Calu3 (cell line): ENCODE results near the gene HOATZ. TPM values are rescaled to one million over a fixed set of nuclear protein-coding genes. Genes with fewer than 3 reads are reported as not detected.

Source experiments
- BruUV-seq: library from RNA; stranded (reverse); fragments of 400-500 nt; replicated peaks from 2 replicates; lab custom pipeline; 2021; lab: Mats Ljungman, UMichigan
- CTCF ChIA-PET: fragments of 300-600 bp; sonication (Branson Sonifier 250); formaldehyde crosslinking; loops from one replicate; lab custom pipeline; 2022; ENCODE audit warnings: antibody characterized with exemption; lab: Charles Lee
- DNase-seq: peaks from one replicate; pipeline ENCODE4 v3.0.0; 2022
- H3K27ac Mint-ChIP-seq: one replicate; pipeline ENCODE4 v1.8.0; 2022; ENCODE audit warnings: mixed read lengths; ENCODE audit not compliant: unreplicated experiment
- H3K27me3 Mint-ChIP-seq: one replicate; pipeline ENCODE4 v1.8.0; 2022; ENCODE audit warnings: mixed read lengths; ENCODE audit not compliant: unreplicated experiment
- H3K36me3 Mint-ChIP-seq: one replicate; pipeline ENCODE4 v1.8.0; 2022; ENCODE audit warnings: mild to moderate bottlenecking, moderate library complexity, mixed read lengths; ENCODE audit not compliant: insufficient read depth, unreplicated experiment
- H3K4me1 Mint-ChIP-seq: one replicate; pipeline ENCODE4 v1.8.0; 2022; ENCODE audit warnings: mild to moderate bottlenecking, low read depth, mixed read lengths; ENCODE audit not compliant: unreplicated experiment
- H3K4me3 Mint-ChIP-seq: one replicate; pipeline ENCODE4 v1.8.0; 2022; ENCODE audit warnings: mild to moderate bottlenecking, low read depth, moderate library complexity, mixed read lengths; ENCODE audit not compliant: unreplicated experiment
- H3K9me3 Mint-ChIP-seq: one replicate; pipeline ENCODE4 v1.8.0; 2022; ENCODE audit warnings: low read depth, mixed read lengths; ENCODE audit not compliant: unreplicated experiment
- intact Hi-C: fragments of 100-400 bp; cut with micrococcal nuclease; formaldehyde crosslinking; loops from one replicate; pipeline ENCODE4 v1.10.0; 2022; ENCODE audit not compliant: unreplicated experiment
- total RNA-seq: library from RNA; stranded (reverse); gene quantifications from 2 replicates; pipeline ENCODE4 v1.2.3, GENCODE V29; 2022
- TF ChIP-seq, protein P1 (sequence below): fragments of 200-600 bp; IDR thresholded peaks from one replicate; pipeline ENCODE4 v1.8.0; 2022; ENCODE audit warnings: antibody characterized with exemption; ENCODE audit not compliant: unreplicated experiment

The HOATZ gene
- total RNA-seq, 1 experiment from 2014 or later = not detected

DNA sequence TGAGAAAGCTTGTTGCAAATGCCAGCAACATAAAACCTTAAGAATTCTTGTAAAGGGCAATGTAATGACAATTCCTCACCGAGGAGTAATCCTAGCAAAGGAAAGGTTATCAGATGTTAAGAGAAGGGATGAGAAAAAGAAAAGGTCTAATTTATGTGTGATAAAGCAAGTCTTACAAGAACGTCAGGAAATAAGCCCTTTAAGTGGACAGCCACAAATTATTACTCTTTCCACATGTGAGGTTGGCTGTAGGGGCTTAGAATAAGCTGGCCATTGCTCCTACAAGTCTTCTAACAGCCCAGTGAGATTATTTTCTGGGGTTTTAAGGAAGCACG lies 35.3 kb downstream of the HOATZ start:
- no peak for DNase-seq
- CTCF ChIA-PET = no interaction called here
- no peak overlapping the region for H3K27ac Mint-ChIP-seq
- H3K36me3 Mint-ChIP-seq = no peaks in the 10 kb centered on the region
- intact Hi-C loops = no loop called here
- H3K4me3 Mint-ChIP-seq = no peak overlapping the region
- H3K4me1 Mint-ChIP-seq = no peaks in the 10 kb centered on the region
- BruUV-seq = no TSS peak
- no peaks in the 10 kb centered on the region for H3K27me3 Mint-ChIP-seq
- H3K9me3 Mint-ChIP-seq = no peaks in the 10 kb centered on the region
- TF ChIP-seq, protein P1, sequence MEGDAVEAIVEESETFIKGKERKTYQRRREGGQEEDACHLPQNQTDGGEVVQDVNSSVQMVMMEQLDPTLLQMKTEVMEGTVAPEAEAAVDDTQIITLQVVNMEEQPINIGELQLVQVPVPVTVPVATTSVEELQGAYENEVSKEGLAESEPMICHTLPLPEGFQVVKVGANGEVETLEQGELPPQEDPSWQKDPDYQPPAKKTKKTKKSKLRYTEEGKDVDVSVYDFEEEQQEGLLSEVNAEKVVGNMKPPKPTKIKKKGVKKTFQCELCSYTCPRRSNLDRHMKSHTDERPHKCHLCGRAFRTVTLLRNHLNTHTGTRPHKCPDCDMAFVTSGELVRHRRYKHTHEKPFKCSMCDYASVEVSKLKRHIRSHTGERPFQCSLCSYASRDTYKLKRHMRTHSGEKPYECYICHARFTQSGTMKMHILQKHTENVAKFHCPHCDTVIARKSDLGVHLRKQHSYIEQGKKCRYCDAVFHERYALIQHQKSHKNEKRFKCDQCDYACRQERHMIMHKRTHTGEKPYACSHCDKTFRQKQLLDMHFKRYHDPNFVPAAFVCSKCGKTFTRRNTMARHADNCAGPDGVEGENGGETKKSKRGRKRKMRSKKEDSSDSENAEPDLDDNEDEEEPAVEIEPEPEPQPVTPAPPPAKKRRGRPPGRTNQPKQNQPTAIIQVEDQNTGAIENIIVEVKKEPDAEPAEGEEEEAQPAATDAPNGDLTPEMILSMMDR = no peak

- intact Hi-C loops = no loop called here
- no peak for DNase-seq
- TF ChIP-seq, protein P1 = no peak
- H3K27me3 Mint-ChIP-seq = no peaks in the 10 kb centered on the region
- H3K36me3 Mint-ChIP-seq = no peaks in the 10 kb centered on the region
- BruUV-seq = no TSS peak
- peaks cover 4% of the 10 kb centered on the region for H3K4me1 Mint-ChIP-seq
- peaks cover under 1% of the 10 kb centered on the region for H3K9me3 Mint-ChIP-seq
- no peak overlapping the region for H3K4me3 Mint-ChIP-seq
- CTCF ChIA-PET = no interaction called here
- no peak overlapping the region for H3K27ac Mint-ChIP-seq
Observed at GRCh38 chr11:111550258-111550657, 35.7 kb downstream of the HOATZ start.

GRCh38 chr11:111554532-111554931 lies 40.0 kb downstream of the HOATZ start:
- no peaks in the 10 kb centered on the region for H3K36me3 Mint-ChIP-seq
- peaks cover 3% of the 10 kb centered on the region for H3K9me3 Mint-ChIP-seq
- no peaks in the 10 kb centered on the region for H3K27me3 Mint-ChIP-seq
- no peak overlapping the region for H3K27ac Mint-ChIP-seq
- no peak overlapping the region for H3K4me3 Mint-ChIP-seq
- BruUV-seq = no TSS peak
- DNase-seq = no peak
- H3K4me1 Mint-ChIP-seq = peaks cover 9% of the 10 kb centered on the region
- CTCF ChIA-PET = no interaction called here
- intact Hi-C loops = no loop called here
- TF ChIP-seq, protein P1 = no peak

DNA sequence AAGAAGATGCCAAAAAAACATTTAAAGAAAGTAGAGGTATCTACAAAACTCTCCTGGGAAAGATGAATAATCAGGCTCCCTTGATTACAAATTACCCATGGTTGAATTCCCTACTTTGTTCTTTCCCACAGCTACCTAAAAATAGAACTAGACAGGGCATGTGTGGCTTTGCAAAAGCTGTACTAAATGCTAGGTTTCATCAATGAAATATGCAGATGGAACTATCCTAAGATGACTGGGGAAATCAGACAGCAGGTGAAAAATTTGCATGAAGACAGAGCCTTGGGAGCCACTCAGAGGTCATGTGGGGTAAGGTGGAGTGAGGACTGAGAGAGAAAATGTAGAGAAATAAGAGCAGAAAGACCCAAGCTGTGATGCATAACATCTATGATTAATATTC lies 40.7 kb downstream of the HOATZ start:
- H3K27ac Mint-ChIP-seq = no peak overlapping the region
- intact Hi-C loops = no loop called here
- H3K9me3 Mint-ChIP-seq = peaks cover 3% of the 10 kb centered on the region
- CTCF ChIA-PET = no interaction called here
- H3K4me3 Mint-ChIP-seq = no peak overlapping the region
- no peak for DNase-seq
- TF ChIP-seq, protein P1 = no peak
- BruUV-seq = no TSS peak
- H3K27me3 Mint-ChIP-seq = no peaks in the 10 kb centered on the region
- no peaks in the 10 kb centered on the region for H3K36me3 Mint-ChIP-seq
- H3K4me1 Mint-ChIP-seq = peaks cover 9% of the 10 kb centered on the region
